T1000 (cell line): ENCODE measurements around the gene PLXDC1.
"Not testable (repeated sequence)": the region's sequence is repeated elsewhere in the genome, so short reads cannot be mapped to it uniquely, and the experiment has no call there.

ENCODE experiments used
- DNase-seq: peaks from one replicate; lab custom pipeline; 2025; ENCODE audit warnings: mixed read lengths; lab: John Stamatoyannopoulos, UW

Gene PLXDC1

DNA sequence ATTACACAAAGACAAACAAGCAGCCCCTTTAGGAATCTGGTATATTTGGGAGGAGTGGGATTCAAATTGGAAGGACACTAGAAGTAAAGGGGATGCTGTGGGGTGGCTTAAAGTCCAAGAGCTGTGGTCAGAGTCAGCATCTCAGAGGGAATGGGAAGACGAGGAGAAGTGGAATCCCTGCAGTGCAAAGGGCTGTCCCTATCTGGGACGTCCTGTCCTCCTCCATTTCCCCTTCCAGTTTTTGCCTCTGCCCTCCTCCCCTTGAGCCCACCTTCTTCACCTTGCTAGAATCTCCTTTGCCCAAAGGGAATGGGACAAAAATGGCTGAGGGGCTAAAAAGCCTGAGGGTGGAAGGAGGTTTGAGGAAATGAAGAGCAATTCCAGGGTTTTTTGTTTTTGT, 4.2 kb upstream of the PLXDC1 start:
- DNase-seq = no peak

DNA sequence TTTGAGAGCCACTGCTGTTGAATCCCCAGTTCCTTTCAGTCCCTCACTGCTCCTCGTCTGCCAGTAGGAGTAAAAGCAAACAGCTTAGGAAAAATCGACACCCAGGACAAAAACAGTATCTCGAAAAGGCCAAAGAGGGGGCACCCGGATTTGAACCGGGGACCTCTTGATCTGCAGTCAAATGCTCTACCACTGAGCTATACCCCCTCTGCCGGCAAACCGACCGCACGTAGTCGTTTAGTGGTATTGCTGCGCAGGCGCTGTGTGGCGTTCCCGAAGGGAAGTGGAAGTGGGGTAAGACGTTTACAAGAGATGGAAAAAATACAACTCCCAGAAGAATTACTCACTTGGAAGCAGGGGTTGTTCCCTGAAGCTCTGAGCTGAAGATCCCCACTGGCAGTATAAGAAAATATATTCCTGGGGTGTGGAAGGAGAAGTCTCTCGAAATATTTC, 2.2 kb upstream of the PLXDC1 start:
- DNase-seq = peak; percentile 93

DNA sequence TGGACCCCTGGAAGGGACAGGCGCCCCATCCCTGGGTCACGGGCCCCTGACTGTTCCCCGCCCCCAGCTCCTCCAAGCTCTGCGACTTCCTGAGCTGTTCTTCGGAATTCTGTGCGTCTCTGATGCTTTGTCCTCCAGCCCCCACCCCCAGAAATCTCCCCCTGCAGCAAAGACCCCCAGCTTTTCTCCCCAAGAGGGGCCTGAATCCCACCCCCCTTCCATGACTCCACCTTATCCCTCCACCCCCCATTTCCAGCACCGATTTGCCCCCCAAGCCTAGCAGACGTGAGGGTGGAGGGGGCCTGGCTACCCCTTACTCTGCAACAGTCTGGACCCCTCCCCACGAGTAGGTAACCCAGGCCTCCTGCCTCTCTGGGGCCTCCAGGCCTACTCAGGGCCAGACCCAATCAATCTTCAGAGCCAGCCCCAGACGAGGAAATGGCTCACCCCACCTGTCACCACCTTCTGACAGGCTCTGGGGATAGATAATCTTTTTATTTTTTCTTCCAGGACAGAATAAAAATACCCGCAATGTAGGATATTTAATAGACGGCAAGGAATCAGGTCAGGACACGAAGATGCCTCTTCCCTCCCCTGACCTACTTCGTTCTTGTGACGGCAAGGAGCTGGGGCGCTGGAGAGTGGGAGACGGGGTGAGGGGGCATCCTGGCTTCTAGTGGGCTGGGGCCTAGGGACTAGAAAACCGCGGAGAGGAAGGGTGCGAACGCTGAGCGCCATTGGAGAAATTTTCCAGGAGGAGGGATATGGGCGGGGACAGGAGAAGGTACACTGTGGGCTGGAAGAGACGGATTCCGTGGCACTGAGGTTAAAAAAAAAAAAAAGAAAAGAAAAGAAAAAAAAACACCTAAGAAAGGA, 744 bp upstream of the PLXDC1 start:
- DNase-seq = no peak

DNA sequence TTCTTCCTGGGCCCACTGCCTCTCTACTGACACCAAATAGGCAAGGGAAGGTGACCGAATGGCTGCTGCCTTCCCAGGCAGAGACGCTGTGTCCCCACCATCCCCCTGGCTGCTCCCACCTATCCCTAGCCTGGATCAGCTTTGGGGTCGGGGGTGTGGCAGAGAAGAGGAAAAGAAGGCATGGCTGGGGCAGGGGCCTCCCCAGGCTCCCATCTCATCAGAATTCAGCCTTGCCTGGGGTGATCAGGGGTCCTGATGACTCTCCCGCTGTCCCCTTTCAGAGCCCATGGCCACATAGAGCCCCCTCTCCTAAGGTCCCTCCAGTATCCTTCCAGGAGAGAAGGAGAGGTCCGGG, 665 bp downstream of the PLXDC1 start:
- DNase-seq = no peak

DNA sequence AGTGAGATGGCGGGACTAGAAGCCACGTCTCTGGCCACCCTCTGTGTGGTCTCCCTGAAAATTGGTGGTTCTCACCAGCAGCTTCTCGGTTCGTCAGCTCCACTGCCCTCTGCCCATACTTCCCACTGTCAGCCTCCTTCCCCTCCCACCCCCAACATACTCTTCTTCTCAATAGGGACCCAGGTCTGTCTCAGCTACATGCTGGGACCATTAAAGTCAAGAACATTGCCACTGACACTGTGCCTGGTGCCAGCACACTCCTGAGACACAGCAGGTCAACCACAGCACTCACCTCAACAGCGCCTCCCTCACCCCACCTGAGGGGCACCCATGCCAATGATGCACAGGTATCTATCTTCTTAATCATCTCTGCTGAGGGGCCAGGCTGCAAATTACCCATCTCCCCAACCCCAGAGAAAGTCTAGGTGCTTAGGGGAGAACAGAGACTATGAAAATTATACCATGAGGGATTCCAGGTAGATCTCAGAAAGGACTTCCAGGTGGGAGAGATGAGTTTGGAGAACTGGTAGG, 1.3 kb downstream of the PLXDC1 start:
- no peak for DNase-seq

DNA sequence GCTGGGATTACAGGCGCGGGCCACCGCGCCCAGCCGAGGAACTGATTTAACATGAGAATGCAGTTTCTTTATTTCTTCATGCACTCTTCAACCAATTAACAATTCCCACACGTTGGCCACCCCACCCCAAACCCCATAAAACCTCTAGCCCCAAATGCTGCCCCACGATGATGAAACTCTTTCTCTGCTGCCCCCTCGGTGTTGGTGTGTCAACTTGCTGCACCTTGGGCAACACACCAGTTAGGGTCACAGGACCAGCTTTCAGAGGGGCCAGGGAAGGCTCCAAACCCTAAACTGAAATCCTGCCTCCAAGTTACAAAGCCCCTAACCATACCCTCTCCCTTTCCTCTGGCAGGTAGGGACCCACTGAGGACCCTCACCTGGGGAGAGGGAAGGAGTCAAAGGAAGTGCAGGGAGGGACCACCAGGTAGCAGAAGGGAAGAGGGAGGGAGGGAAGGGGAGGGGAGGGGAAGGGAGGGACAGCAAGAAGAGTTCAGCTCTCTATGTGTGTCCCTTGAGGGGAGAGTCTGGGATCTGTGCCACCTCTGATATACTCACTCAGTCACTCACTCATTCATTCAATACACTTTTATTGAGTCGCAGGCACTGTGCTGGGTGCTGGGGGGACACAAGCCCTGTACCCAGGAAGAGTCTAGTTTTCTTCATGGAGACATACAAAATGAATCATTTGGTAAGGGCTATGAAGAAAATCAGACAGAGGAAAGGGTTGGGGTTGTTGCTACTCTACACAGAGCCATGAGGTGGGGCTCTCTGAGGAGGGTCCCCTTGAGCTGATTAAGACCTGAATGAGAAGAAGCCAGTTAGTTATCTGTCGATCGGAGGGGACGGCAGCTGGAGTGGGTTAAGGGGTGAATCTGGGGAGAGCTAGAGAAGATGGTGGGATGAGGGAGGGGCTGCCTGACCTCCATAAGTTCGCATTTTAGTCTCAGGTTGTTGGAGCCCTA, 3.9 kb downstream of the PLXDC1 start:
- no peak for DNase-seq

DNA sequence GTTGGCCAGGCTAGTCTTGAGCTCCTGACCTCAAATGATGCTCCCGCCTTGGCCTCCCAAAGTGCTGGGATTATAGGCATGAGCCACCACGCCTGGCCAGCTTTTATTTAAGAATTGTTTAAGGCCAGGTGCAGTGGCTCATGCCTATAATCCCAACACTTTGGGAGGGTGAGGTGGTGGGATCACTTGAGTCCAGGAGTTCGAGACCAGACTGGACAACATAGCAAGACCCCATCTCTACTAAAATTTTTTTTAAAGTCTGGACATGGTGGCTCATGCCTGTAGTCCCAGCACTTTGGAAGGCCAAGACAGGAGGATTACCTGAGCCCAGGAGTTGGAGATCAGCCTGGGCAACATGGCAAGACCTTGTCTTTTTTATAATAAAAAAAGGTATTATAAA, 5.2 kb downstream of the PLXDC1 start:
- DNase-seq = no peak

DNA sequence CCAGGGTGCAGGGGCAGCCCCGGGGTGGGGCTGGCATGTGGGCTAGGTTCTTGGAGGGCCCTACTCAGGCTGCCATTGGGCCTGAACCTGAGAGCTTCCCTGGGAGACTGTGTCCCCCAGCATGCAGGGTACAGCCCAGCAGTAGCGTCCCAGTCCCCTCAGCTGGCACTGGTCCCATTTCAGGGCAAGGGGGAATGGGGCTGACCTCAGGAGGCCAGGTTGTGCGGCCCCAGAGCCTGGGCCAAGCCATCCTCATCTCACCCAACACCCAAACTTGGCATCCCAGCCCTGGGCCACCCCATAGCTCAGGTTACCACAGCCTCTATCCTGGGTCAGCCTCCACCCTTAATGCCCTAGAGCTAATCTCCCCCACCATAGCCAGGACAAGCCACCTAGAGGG, 6.3 kb downstream of the PLXDC1 start:
- no peak for DNase-seq

DNA sequence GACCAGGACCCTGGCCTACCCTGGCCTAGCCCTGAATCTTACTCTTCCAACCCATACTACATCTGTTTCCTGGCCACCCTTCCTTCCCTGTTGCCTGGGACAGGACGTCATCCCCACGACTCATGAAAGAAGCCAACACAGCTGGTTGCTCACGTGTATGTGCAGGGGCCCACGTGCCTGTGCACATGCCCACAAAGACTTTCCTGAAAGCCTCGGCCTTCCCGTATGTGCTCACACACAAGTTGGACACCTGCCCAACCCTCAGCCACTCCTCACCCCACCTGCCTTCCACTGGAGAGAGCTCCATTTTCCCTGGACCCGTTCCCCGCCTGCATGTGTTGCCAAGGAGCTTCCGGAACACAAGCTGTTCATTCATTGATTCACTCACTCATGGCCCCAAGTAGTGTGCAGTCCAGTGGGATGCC, 7.0 kb downstream of the PLXDC1 start:
- no peak for DNase-seq

DNA sequence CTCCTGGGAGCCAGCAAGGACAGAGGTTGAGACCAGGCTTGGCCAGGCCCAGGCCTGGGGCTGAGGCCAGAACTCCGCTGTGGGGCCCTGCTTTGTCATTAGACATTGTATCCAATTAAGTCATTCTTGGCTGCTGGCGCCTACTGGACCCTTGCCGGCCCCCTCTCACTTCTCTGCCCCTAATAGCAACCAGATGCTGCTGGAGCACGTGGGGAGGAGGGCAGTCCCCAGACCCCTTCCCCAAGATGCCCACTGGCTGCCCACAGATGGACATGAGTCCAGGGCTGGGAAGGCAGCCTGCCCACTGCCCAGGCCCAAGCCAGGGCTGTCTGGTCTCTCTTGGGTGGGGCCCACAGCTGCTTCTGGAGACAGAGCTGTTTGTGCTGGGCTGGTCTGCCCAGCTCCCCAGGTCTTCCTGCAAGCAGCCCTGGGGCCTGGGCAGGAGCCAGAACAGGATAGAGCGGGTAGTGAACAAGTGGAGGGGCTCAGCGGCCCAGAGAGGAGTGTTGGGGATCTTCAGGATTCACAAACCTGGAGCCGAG, 7.8 kb downstream of the PLXDC1 start:
- DNase-seq = no peak

DNA sequence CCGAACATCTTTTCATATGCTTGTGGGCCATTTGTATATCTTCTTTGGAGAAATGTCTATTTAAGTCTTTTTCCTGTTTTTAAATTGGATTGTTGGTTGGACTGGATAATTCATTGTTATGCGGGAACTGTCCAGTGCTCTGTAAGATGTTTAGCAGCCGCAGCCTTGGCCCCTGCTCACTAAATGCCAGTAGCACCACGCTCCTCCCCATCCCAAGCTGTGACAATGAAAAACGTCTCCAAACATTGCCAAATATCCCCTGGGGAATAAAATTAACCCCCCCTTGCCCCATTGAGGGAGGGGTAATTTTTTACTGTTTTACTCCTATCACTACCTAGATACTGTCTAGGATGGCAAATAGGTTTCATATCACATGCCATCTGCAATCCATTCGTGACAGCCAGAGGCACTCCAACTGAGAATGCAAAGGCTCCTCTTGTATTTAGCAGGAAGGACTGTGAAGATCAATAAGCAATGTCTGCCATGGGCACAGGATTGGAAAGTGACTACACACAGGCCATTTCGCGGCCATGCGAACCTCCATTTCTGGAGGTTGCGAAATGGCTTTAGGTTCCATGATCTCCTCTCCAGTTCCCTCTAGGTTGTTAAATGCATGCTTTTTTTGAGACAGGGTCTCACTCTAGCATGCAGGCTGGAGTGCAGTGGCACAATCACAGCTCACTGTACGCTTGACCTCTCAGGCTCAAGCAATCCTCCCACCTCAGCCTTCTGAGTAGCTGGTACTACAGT, 9.3 kb downstream of the PLXDC1 start:
- DNase-seq = no peak

DNA sequence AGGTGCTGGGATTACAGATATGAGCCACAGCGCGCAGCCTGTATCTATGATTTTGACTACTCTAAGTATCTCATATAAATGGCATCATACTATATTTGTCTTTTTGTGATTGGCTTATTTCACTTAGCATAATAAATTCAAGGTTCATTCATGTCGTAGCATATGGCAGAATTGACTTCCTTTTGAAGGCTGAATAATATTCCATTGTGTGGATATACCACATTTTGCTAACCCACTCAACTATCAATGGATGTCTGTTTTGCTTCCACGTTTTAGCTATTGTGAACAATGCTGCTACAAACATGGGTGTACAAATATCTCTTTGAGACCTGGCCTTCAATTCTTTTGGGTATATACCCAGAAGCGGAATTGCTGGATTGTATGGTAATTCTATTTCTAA, 10.1 kb downstream of the PLXDC1 start:
- no peak for DNase-seq

DNA sequence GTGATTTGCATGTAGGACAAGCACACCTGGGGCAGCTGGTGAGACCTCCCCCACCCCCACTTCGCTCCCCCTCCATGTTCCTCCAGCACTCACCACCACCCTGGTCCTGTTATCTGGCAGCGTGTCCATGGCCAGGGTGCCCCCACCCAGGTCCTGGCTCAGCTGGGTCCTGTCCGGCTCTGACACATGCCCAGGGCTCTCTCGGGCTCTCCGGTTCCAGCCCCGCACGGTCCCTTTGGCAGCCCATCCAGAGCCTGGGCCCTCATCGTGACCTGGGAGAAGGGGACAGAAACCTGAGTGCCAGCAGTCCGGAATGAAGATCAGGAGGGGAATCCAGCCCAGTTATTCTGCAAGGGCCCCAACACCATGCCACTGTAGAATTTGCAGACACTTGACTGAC, 11.9 kb downstream of the PLXDC1 start:
- DNase-seq = no peak

DNA sequence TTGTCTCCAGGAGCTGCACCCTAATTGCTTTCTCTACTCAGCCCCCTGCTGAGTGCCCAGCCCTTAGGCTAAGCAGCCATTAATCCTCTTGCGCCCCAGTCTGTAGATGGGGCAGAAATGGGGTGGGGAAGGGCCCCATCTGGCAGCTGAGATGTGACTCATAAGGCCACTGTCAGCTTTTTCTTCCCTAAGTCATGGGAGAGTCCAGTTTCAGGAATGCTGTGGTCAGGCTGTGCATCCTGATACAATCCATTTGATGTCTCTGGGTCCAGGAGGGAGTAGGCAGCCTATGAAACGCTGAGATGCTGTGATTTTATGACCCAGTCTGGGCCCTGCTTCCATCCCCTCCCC, 12.3 kb downstream of the PLXDC1 start:
- peak; percentile 91 for DNase-seq

DNA sequence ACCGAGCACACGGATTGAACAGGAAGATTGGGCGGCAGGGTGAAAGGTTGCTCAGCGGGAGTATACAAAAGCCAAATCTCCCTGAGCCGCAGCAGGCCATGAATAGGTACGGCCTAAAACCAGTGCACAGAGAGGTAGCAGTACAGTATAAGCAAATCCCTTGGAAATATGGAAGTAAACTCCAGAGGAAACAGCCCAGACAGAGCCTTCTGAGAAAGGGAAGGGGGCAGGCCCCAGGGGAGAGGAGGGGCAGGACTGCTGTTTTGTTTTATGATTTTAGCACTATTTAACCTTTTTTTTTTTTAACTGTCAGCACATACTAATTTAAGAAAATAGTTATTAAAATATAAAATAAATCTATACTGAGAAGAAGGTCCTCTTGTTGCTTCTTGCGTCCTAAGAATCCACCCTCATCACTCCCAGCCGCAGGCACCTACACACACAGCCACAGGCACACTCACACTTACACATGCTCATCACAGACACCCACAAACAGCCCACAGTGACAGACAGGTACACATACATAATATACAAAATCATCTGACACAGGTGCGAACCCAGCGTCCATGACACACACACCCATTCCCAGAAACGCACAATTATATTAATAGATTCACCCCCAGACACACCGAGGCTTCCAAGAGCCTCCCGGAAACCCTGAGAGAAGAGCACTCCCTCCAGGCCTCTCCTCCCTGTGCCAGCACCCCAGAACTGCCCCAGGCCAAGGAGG, 12.8 kb downstream of the PLXDC1 start:
- no peak for DNase-seq

DNA sequence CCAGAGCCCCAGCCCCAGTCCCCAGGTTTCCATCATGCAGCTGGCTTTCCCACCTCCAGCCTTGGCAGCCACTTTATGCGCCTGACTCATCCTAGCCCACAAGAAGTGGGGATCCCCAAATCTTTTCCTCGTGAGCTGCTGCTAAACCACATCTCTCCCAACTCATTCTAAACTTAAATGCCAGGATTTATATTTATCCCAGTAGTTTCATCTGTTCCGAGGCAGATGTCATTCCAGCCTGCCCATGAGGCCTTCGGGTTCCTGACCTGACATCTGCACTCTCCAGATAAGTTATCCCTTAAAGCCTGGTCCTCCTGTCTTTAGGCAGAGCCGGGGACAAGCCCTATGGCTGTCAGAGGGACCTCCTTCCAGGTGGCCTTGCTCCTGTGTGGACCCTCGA, 16.6 kb downstream of the PLXDC1 start:
- no peak for DNase-seq

DNA sequence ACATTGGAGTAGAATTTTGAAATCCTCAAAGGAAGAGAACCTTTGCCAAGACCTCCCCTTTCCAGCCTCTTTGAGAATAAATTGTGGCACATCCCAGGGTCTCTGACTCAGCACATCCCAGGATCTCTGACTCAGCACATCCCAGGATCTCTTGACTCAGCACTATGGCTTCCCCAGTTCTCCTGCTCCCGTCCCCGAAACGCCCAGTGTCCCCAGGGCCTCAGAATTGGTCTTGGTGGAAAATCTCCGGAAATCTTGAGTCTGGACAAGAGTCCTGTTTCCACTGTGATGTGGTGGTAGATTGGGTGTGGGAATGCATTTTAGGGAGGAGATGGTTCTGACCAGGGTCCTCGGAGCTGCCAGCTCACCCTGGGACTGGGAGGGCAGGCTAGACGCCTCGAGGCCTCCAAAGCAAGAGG, 19.2 kb downstream of the PLXDC1 start:
- peak; percentile 73 for DNase-seq

DNA sequence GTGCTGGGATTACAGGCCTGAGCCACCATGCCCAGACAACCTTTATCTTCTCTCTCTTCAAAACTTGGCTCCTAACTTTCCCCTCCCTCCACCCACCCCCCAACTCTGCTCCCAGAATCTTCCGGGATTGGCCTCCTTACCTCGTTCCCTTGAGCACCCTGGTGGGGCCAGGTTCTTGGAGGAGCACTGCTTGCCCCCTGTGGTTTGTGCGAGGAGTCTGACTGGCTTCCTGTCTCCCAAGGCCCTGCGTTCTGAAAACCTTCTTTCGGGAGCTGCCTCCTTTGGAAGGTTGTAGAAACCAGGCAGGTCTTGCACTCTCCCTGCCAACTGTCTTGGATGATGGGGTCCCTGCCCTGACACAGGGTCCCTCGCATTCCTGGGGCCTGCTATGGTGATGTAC, 19.8 kb downstream of the PLXDC1 start:
- DNase-seq = no peak

DNA sequence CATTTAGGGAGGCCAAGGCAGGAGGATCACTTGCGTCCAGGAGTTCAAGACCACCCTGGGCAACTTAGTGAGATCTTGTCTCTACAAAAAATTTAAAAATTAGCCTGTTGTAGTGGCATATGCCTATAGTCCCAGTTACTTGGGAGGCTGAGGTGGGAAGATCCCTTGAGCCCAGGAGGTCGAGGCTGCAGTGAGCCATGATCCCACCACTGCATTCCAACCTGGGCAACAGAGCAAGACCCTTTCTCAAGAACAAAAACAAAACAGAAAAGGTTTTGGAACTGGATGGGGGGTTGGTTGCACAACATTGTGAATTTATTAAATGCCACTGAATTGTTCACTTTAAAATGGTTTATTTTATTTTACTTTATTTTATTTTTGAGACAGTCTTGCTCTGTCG, 21.2 kb downstream of the PLXDC1 start:
- no peak for DNase-seq

DNA sequence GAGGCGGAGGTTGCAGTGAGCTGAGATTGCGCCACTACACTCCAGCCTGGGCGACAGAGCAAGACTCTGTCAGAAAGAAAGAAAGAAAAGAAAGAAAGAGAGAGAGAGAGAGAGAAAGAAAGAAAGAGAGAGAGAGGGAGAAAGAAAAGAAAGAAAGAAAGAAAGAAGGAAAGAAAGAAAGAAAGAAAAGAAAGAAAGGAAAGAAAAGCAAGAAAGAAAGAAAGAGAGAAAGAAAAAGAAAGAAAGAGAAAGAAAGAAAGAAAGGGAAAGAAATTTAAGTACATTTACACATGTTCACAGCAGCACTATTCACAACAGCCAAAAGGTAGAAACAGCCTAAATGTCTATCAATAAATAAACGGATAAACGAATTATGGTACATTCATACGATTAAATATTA, 21.9 kb downstream of the PLXDC1 start:
- DNase-seq = not testable (repeated sequence)

DNA sequence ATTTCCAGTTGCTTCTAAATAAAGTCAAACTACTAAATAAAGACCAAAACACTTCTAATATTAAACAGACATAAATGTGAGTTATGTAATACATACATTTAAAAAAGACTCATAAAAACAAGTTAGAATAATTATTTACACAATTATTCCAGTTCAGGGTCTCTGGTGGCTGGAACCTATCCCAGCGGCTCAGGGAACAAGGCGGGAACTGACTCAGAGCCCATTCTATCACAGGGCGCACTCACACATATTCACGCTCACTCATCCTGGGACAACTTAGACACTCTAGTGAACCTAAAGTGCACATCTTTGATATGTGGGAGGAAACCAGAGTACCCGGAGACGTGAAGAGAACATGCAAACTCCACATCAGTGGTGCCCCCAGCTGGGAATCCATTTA, 25.0 kb downstream of the PLXDC1 start:
- DNase-seq = no peak
